Mucosa of descending colon (tissue), 3 donors: ENCODE measurements around the gene SCYL3. TPM values are rescaled to one million over a fixed set of nuclear protein-coding genes. Genes with fewer than 3 reads are reported as not detected.
A peak's percentile ranks its signal among the peaks of the same experiment; 100 is the strongest.
"Not testable (repeated sequence)": the region's sequence is repeated elsewhere in the genome, so short reads cannot be mapped to it uniquely, and the experiment has no call there.

ENCODE experiments used
- ATAC-seq: fragments of 200-7000 bp; cut with Tn5 transposase; one replicate; pipeline ENCODE4 v1.9.1; 2020; ENCODE audit warnings: mild to moderate bottlenecking, moderate library complexity
- DNase-seq, 3 donors: peaks; one replicate each; pipeline ENCODE4 v3.0.0-alpha.2; 2020
- H3K36me3 ChIP-seq: fragments of 200-600 bp; one replicate; pipeline ENCODE4 v1.8.0; 2021; ENCODE audit warnings: low read depth, mild to moderate bottlenecking
- H3K4me1 ChIP-seq: fragments of 200-600 bp; one replicate; pipeline ENCODE4 v1.8.0; 2021; ENCODE audit warnings: low read depth, mild to moderate bottlenecking
- H3K4me3 ChIP-seq: fragments of 200-600 bp; one replicate; pipeline ENCODE4 v1.8.0; 2021; ENCODE audit warnings: mild to moderate bottlenecking
- H3K9me3 ChIP-seq: fragments of 200-600 bp; one replicate; pipeline ENCODE4 v1.8.0; 2021; ENCODE audit warnings: mild to moderate bottlenecking
- CTCF ChIP-seq: fragments of 200-600 bp; IDR thresholded peaks from one replicate; pipeline ENCODE4 v1.8.0; 2022; ENCODE audit warnings: antibody characterized with exemption, mild to moderate bottlenecking
- intact Hi-C, 2 donors: fragments of 100-400 bp; cut with DNase I in 1 of 2; cut with micrococcal nuclease in 1 of 2; formaldehyde crosslinking; loops; one replicate each; pipeline versions ENCODE4 v1.11.0 to v1.11.1; 2022; cut with DNase I, micrococcal nuclease
- total RNA-seq, 3 donors: library from RNA; stranded (reverse); fragmentation: NEBNext Ultra II Directional in 2 of 3; extraction: Animal tissue kit (Norgen Biotek cat#: 25700) in 2 of 3; gene quantifications; one replicate each; pipeline versions ENCODE4 v1.2.1 to v1.2.4, GENCODE V29; 2021 to 2023
- donor health status: DM: no; HTN: no; CAD: no; lungs with moderate emphysema.
- donor health status: DM: no; HTN: no; CAD: no.
- donor health status: DM: no; HTN: yes; CAD: no.

The SCYL3 gene
- total RNA-seq, 3 donors from 2014 or later, result 13.4 to 20.4 (median 14.9) TPM

GRCh38 chr1:169921080-169921479 lies 27.4 kb upstream of the SCYL3 start:
- Histone ChIP-seq H3K4me1 (peaks cover under 1% of the 10 kb centered on the region), H3K9me3 (no peaks in the 10 kb centered on the region), H3K36me3 (no peaks in the 10 kb centered on the region), H3K4me3 (no peak overlapping the region)
- DNase-seq (no peak), ATAC-seq (no peak)
- intact Hi-C loops, result no loop called here
- TF ChIP-seq CTCF, result no peak

- TF ChIP-seq CTCF, result no peak
- ATAC-seq (no peak), DNase-seq (no peak)
- no peaks in the 10 kb centered on the region for H3K36me3 ChIP-seq
- H3K9me3 ChIP-seq, result no peaks in the 10 kb centered on the region
- H3K4me3 ChIP-seq, result no peak overlapping the region
- intact Hi-C loops, result no loop called here
- no peaks in the 10 kb centered on the region for H3K4me1 ChIP-seq
Observed at GRCh38 chr1:169918927-169919326, 25.2 kb upstream of the SCYL3 start.

GRCh38 chr1:169918220-169918619 lies 24.5 kb upstream of the SCYL3 start:
- not testable (repeated sequence) for H3K4me3 ChIP-seq

GRCh38 chr1:169915150-169915549 lies 21.5 kb upstream of the SCYL3 start:
- no peaks in the 10 kb centered on the region for H3K4me1 ChIP-seq
- no peaks in the 10 kb centered on the region for H3K9me3 ChIP-seq
- ATAC-seq (no peak), DNase-seq (no peak)
- no peak overlapping the region for H3K4me3 ChIP-seq
- H3K36me3 ChIP-seq, result no peaks in the 10 kb centered on the region
- TF ChIP-seq CTCF, result no peak
- intact Hi-C loops, result no loop called here

More at GRCh38 chr1:169918220-169918619, 24.5 kb upstream of the SCYL3 start:
- intact Hi-C loops, ATAC-seq, H3K4me1 ChIP-seq, H3K36me3 ChIP-seq, H3K9me3 ChIP-seq, DNase-seq: not testable (repeated sequence)

- DNase-seq, result no peak
- H3K4me3 ChIP-seq, result no peak overlapping the region
- H3K36me3 ChIP-seq, result no peaks in the 10 kb centered on the region
- peak; percentile 25 for ATAC-seq
- TF ChIP-seq CTCF, result no peak
- no peaks in the 10 kb centered on the region for H3K9me3 ChIP-seq
- intact Hi-C loops, result no loop called here
- no peaks in the 10 kb centered on the region for H3K4me1 ChIP-seq
Observed at GRCh38 chr1:169914531-169914930, 20.8 kb upstream of the SCYL3 start.

GRCh38 chr1:169909499-169909898 lies 15.8 kb upstream of the SCYL3 start:
- no peak for TF ChIP-seq CTCF
- Histone ChIP-seq H3K9me3 (no peaks in the 10 kb centered on the region), H3K4me3 (no peak overlapping the region), H3K36me3 (no peaks in the 10 kb centered on the region), H3K4me1 (no peaks in the 10 kb centered on the region)
- DNase-seq (peak in 1 of 3 donors; percentile 44), ATAC-seq (no peak)
- intact Hi-C loops, result no loop called here
